Stimulated activated CD8-positive, alpha-beta memory T cell treated with anti-CD3 and anti-CD28 coated beads, Interleukin-7, amount 100 ng/mL, for 24 hours (primary cell): ENCODE results near the gene DPH3.

Experiments
- DNase-seq: peaks from one replicate; pipeline ENCODE4 v3.0.0-alpha.2; 2020; ENCODE audit warnings: low read depth

Gene DPH3

DNA sequence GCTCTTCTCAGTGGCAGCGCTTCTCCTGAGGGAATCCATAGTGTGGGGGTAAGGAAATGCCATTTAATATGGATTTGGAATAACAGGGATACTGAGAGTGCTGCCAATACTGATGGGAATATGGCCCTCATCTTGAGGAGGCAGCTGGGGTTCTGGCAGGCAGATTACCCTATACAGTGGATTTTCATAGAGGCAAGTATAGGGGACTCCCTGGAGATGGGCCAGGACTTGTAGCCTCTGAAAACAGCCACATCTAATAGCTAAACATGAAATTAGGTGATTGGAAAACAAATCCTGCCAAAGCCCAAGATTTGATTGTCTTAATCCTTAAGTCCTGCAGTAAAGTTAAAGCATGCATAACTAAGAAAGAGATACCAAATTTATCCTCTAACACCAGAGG lies 30.9 kb downstream of the DPH3 start:
- DNase-seq: no peak

GRCh38 chr3:16231983-16232382 lies 32.8 kb downstream of the DPH3 start:
- no peak for DNase-seq

DNA sequence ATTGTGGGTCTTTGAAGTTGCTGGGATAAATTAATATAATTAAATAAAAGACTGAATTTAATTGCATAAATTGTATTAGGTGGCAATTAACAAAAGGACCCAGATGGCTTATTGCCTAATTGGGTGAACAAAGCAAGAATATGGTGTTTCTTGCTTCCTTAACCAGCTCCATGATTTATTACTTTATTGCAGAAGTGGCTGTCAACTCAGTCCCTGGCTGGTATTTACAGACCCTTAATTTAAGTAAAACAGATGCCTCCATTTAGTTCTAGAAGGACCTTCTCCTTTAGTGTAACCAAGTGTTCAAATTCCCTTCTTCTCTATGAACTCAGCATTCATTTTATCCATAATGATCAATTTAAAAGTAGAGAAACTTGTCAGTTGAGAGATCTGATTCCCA lies 35.1 kb downstream of the DPH3 start:
- no peak for DNase-seq

DNA sequence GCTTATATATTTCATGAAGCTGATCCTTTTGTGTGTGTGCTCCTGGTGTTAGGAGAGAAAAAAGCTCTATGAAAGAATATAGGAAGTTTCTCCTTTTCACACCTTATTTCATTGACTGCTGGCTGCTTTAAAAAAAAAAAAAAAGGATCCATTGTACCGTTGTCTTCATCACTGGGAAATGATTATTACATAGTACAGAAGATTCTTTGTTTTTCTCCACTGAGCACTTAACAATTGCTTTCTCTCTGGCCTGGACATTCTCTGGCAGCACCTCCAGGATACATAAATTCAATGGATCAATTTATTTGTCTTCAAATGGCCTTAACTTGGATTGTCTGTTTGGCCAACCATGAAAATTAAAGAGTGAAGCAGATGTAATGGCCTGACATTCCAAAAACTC lies 37.2 kb downstream of the DPH3 start:
- no peak for DNase-seq

GRCh38 chr3:16224325-16224724 lies 40.4 kb downstream of the DPH3 start:
- DNase-seq: no peak

GRCh38 chr3:16222547-16222946 lies 42.2 kb downstream of the DPH3 start:
- no peak for DNase-seq

DNA sequence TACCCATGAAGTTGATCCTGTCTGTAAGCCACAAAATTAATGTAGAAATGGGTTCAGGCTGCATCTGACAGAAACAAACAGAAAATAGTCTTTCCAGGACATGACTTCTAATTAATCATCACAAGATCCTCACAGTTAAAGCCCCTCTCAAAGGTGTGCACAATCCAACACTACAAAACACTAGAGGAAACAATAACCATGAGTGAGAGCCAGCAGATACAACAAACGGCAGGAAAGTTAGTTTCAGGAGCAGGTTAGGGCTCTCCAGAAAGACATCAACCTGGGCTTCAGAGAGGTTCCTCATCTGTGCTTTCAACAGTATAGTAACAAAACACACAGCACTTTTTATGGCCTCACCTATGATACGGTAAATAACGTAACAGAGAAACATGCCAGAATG lies 42.8 kb downstream of the DPH3 start:
- no peak for DNase-seq

DNA sequence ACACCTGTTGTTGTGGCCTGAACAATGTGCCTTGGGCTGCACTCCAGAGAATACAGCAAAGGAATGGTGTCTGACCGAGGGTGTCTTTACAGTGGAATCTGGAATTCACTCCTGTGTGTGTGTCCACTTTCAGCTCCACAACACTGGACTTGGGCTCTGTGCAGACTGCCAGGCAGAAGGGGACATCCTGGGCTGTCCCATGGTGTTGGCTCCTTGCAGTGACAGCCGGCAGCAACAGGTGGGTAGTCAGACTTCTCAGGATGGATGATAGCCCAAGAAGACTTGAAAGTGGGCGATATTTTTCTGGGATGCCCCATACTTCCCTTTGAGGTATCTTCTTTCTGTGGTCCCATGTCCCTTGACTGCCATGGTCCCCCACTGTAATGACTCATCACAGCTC lies 45.0 kb downstream of the DPH3 start:
- no peak for DNase-seq

GRCh38 chr3:16216373-16216935 lies 48.3 kb downstream of the DPH3 start:
- no peak for DNase-seq

GRCh38 chr3:16214366-16214765 lies 50.4 kb downstream of the DPH3 start:
- no peak for DNase-seq

- no peak for DNase-seq
These were observed 53.4 kb downstream of the DPH3 start for GRCh38 chr3:16211176-16211904.
